Tibial artery (tissue), 4 donors: Measurements from ENCODE around the gene PRR14L.
"Not testable (repeated sequence)": the region's sequence is repeated elsewhere in the genome, so short reads cannot be mapped to it uniquely, and the experiment has no call there.

Source experiments
- DNase-seq, 2 donors: peaks; one replicate each; pipeline ENCODE4 v3.0.0-alpha.2; 2019
- H3K27ac ChIP-seq, 2 donors: fragments of 200-600 bp; sonication (generic) in 1 of 2; 1 replicate in 1 of 2; 2 replicates in 1 of 2; pipeline ENCODE4 v1.5.1; 2018 to 2019; ENCODE audit warnings: mild to moderate bottlenecking in 1 of 2
- H3K27me3 ChIP-seq, 2 donors: fragments of 200-600 bp; sonication (generic) in 1 of 2; one replicate each; pipeline versions ENCODE4 v1.5.1 to v1.6.0; 2016 to 2019
- H3K36me3 ChIP-seq, 3 donors: fragments of 200-600 bp; sonication (generic) in 2 of 3; one replicate each; pipeline ENCODE4 v1.5.1; 2016 to 2019; ENCODE audit warnings: mild to moderate bottlenecking in 2 of 3
- H3K4me1 ChIP-seq, 4 donors: fragments of 200-600 bp; sonication (generic) in 2 of 4; 1 replicate in 3 of 4; 2 replicates in 1 of 4; pipeline ENCODE4 v1.5.1; 2016 to 2019
- H3K4me3 ChIP-seq, 2 donors: fragments of 200-600 bp; sonication (generic) in 1 of 2; 1 replicate in 1 of 2; 2 replicates in 1 of 2; pipeline ENCODE4 v1.5.1; 2018 to 2019; ENCODE audit warnings: mild to moderate bottlenecking in 2 of 2
- H3K9me3 ChIP-seq, 3 donors: fragments of 200-600 bp; sonication (generic) in 1 of 3; one replicate each; pipeline ENCODE4 v1.5.1; 2016 to 2019
- CTCF ChIP-seq, 2 experiments: fragments of 200-600 bp in 1 of 2; fragments of 450-650 bp in 1 of 2; IDR thresholded peaks; one replicate each; pipeline ENCODE4 v1.5.1; 2017 to 2019; ENCODE audit warnings: antibody characterized with exemption in 2 of 2, mild to moderate bottlenecking in 1 of 2, moderate library complexity in 1 of 2
- intact Hi-C: fragments of 100-400 bp; cut with DNase I; formaldehyde crosslinking; loops from one replicate; pipeline ENCODE4 v1.15.0; 2023; ENCODE audit warnings: low total_unique reads

PRR14L gene

GRCh38 chr22:31743871-31744270 lies 6.1 kb downstream of the PRR14L start:
- peaks cover 0 to 32% (median 18%) of the 10 kb centered on the region in 4 donors for H3K4me1 ChIP-seq
- no peaks in the 10 kb centered on the region for H3K9me3 ChIP-seq
- intact Hi-C loops: no loop called here
- H3K4me3 ChIP-seq: no peak overlapping the region
- TF ChIP-seq CTCF (IDR thresholded peaks at IDR 0.05): no peak
- no peaks in the 10 kb centered on the region for H3K27me3 ChIP-seq
- no peak for DNase-seq
- peaks cover 0 to 21% (median 5%) of the 10 kb centered on the region in 3 donors for H3K36me3 ChIP-seq
- H3K27ac ChIP-seq: no peak overlapping the region

- H3K4me3 ChIP-seq: no peak overlapping the region
- intact Hi-C loops: no loop called here
- H3K27me3 ChIP-seq: no peaks in the 10 kb centered on the region
- H3K36me3 ChIP-seq: peaks cover 0 to 30% (median 5%) of the 10 kb centered on the region in 3 donors
- DNase-seq: no peak
- H3K27ac ChIP-seq: no peak overlapping the region
- no peaks in the 10 kb centered on the region for H3K9me3 ChIP-seq
- H3K4me1 ChIP-seq: peaks cover 0 to 24% (median 6%) of the 10 kb centered on the region in 4 donors
- TF ChIP-seq CTCF (IDR thresholded peaks at IDR 0.05): no peak
Measured at GRCh38 chr22:31742682-31743081, 7.2 kb downstream of the PRR14L start.

GRCh38 chr22:31742115-31742514 lies 7.8 kb downstream of the PRR14L start:
- intact Hi-C loops: no loop called here
- Histone ChIP-seq H3K4me1 (peaks cover 0 to 19% (median 4%) of the 10 kb centered on the region in 4 donors), H3K4me3 (no peak overlapping the region), H3K36me3 (peaks cover 0 to 34% (median 5%) of the 10 kb centered on the region in 3 donors), H3K9me3 (no peaks in the 10 kb centered on the region), H3K27ac (no peak overlapping the region), H3K27me3 (no peaks in the 10 kb centered on the region)
- no peak for DNase-seq
- TF ChIP-seq CTCF (IDR thresholded peaks at IDR 0.05): no peak

GRCh38 chr22:31740314-31740713 lies 9.6 kb downstream of the PRR14L start:
- H3K4me1 ChIP-seq: peaks cover 0 to 18% (median 4%) of the 10 kb centered on the region in 4 donors
- H3K4me3 ChIP-seq, intact Hi-C loops, H3K9me3 ChIP-seq, DNase-seq, H3K27me3 ChIP-seq: not testable (repeated sequence)
- peak overlapping the region in 1 of 2 donors; percentile 30 for H3K27ac ChIP-seq
- H3K36me3 ChIP-seq: peaks cover 0 to 44% (median 5%) of the 10 kb centered on the region in 3 donors

DNA sequence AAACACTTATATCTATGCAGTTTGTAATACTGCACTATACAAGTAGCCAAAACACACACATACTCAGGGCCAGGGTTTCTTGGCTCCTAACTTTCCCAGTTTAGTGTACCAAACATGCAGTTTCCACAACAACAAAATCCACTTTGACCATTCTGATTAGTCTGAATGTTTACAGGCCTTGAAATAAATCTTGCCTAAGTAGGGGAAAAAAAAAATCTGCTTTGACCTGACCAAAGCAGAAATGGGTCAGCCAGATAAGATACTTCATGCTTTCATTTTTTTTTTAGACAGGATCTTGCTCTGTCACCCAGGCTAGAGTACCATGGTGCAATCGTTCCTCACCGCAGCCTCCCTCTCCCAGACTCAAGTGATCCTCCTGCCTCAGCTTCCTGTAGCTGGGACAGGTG lies 10.1 kb downstream of the PRR14L start:
- intact Hi-C loops: no loop called here
- H3K4me1 ChIP-seq: peaks cover 0 to 18% (median 4%) of the 10 kb centered on the region in 4 donors
- peaks cover 0 to 48% (median 5%) of the 10 kb centered on the region in 3 donors for H3K36me3 ChIP-seq
- H3K4me3 ChIP-seq: no peak overlapping the region
- no peak for TF ChIP-seq CTCF (IDR thresholded peaks at IDR 0.05)
- H3K27ac ChIP-seq: peak overlapping the region in 1 of 2 donors; percentile 30
- no peaks in the 10 kb centered on the region for H3K9me3 ChIP-seq
- no peak for DNase-seq
- H3K27me3 ChIP-seq: no peaks in the 10 kb centered on the region

- intact Hi-C loops: no loop called here
- TF ChIP-seq CTCF (IDR thresholded peaks at IDR 0.05): no peak
- DNase-seq: no peak
- Histone ChIP-seq H3K27me3 (no peaks in the 10 kb centered on the region), H3K4me3 (no peak overlapping the region), H3K36me3 (peaks cover 0 to 48% (median 5%) of the 10 kb centered on the region in 3 donors), H3K9me3 (no peaks in the 10 kb centered on the region), H3K27ac (no peak overlapping the region), H3K4me1 (peaks cover 0 to 18% (median 4%) of the 10 kb centered on the region in 4 donors)
Measured at GRCh38 chr22:31738566-31738965, 11.4 kb downstream of the PRR14L start.
